Measurements from ENCODE around the gene MEX3B.
"Not testable (repeated sequence)": the region's sequence is repeated elsewhere in the genome, so short reads cannot be mapped to it uniquely, and the experiment has no call there.

MEX3B gene

DNA sequence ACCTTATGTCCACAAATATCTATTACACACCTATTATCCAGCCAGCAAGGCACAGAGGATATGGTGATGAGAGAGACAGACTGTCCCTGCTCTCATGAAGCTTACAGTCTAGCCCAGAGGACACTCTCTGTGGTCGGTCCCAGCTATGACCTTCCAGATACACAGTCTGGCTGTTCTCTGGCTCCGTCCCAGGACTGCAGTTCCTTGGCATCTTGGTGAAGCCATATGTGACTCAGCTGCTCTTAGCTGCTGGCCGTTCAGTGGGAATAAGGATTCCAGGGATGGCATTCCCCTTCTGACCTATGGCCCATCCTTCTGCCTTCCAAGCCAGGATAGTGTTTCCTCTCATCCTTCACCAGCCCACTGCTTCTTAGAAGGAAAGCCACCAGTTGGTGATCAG lies 30.8 kb downstream of the MEX3B start:
- peaks cover 13% of the 10 kb centered on the region for H3K27me3 Mint-ChIP-seq
- H3K27ac Mint-ChIP-seq: no peak overlapping the region
- no peak overlapping the region for H3K4me3 Mint-ChIP-seq
- no peaks in the 10 kb centered on the region for H3K4me1 Mint-ChIP-seq
- no peak for DNase-seq
- CTCF ChIA-PET: no interaction called here
- no peaks in the 10 kb centered on the region for H3K9me3 Mint-ChIP-seq
- no peaks in the 10 kb centered on the region for H3K36me3 Mint-ChIP-seq

DNA sequence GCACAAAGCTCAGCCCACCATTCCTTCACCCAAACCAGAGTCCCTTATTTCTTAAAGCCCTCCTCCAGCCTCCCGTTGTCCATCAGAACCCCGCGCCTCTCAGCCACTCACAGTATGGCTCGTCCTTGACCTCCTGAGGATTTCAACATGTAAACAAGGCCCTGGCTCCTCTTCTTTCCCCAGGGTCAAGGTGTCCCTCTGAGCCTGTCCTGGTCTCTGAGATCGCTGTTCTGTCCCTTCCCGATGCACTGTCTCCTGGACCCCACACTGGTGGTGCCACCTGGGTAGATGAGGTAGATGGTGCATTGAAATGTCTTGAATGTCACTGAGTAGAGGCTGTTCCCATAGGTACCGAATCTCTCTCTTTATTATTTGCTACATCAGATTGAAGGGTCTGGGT lies 32.9 kb downstream of the MEX3B start:
- H3K4me1 Mint-ChIP-seq: no peaks in the 10 kb centered on the region
- no peak overlapping the region for H3K4me3 Mint-ChIP-seq
- H3K27ac Mint-ChIP-seq: no peak overlapping the region
- CTCF ChIA-PET: no interaction called here
- DNase-seq: no peak
- H3K36me3 Mint-ChIP-seq: no peaks in the 10 kb centered on the region
- peaks cover 17% of the 10 kb centered on the region for H3K27me3 Mint-ChIP-seq
- H3K9me3 Mint-ChIP-seq: no peaks in the 10 kb centered on the region

- H3K4me3 Mint-ChIP-seq: no peak overlapping the region
- H3K27me3 Mint-ChIP-seq: peaks cover 8% of the 10 kb centered on the region
- H3K36me3 Mint-ChIP-seq: no peaks in the 10 kb centered on the region
- H3K27ac Mint-ChIP-seq: no peak overlapping the region
- no peak for DNase-seq
- H3K4me1 Mint-ChIP-seq: no peaks in the 10 kb centered on the region
- CTCF ChIA-PET: no interaction called here
- H3K9me3 Mint-ChIP-seq: no peaks in the 10 kb centered on the region
Measured at GRCh38 chr15:82005239-82005638, 40.6 kb downstream of the MEX3B start.

- no peak overlapping the region for H3K27ac Mint-ChIP-seq
- H3K27me3 Mint-ChIP-seq: no peaks in the 10 kb centered on the region
- no peaks in the 10 kb centered on the region for H3K9me3 Mint-ChIP-seq
- no peak overlapping the region for H3K4me3 Mint-ChIP-seq
- no peak for DNase-seq
- H3K4me1 Mint-ChIP-seq: no peaks in the 10 kb centered on the region
- H3K36me3 Mint-ChIP-seq: no peaks in the 10 kb centered on the region
- CTCF ChIA-PET: no interaction called here
Measured at GRCh38 chr15:82003916-82004315, 41.9 kb downstream of the MEX3B start.

- Mint-ChIP-seq H3K4me3 (peak overlapping the region; percentile 10), H3K9me3 (peaks cover 12% of the 10 kb centered on the region)
- DNase-seq, H3K27ac Mint-ChIP-seq, CTCF ChIA-PET, H3K4me1 Mint-ChIP-seq, H3K36me3 Mint-ChIP-seq, H3K27me3 Mint-ChIP-seq: not testable (repeated sequence)
Measured at GRCh38 chr15:81995081-81995480, 50.7 kb downstream of the MEX3B start.

GRCh38 chr15:81992523-81992922 lies 53.3 kb downstream of the MEX3B start:
- Mint-ChIP-seq H3K27ac (no peak overlapping the region), H3K4me3 (no peak overlapping the region), H3K4me1 (no peaks in the 10 kb centered on the region), H3K9me3 (peaks cover 12% of the 10 kb centered on the region), H3K36me3 (no peaks in the 10 kb centered on the region), H3K27me3 (no peaks in the 10 kb centered on the region)
- no peak for DNase-seq
- CTCF ChIA-PET: no interaction called here
